HG03469 (cell line): Measurements from ENCODE around the gene WWOX.

ENCODE experiments used
- ATAC-seq: cut with Tn5 transposase; IDR thresholded peaks from one replicate; pipeline ENCODE4 v1.9.1; 2021; ENCODE audit warnings: mild to moderate bottlenecking, moderate library complexity, moderate number of reproducible peaks; ENCODE audit not compliant: unreplicated experiment

The WWOX gene

GRCh38 chr16:78192734-78193488 is 93.5 kb downstream of the WWOX start:
- ATAC-seq, result no peak

- ATAC-seq, result no peak
These were observed 95.5 kb downstream of the WWOX start for GRCh38 chr16:78194948-78195347.

GRCh38 chr16:78195797-78196196 is 96.3 kb downstream of the WWOX start:
- ATAC-seq, result no peak

- no peak for ATAC-seq
These were observed 97.0 kb downstream of the WWOX start for GRCh38 chr16:78196502-78196901.

- no peak for ATAC-seq
These were observed 98.8 kb downstream of the WWOX start for GRCh38 chr16:78198288-78198687.

- ATAC-seq, result no peak
These were observed 100.0 kb downstream of the WWOX start for GRCh38 chr16:78199325-78200022.

- ATAC-seq, result no peak
These were observed 100.6 kb downstream of the WWOX start for GRCh38 chr16:78200023-78200389.

- no peak for ATAC-seq
These were observed 101.2 kb downstream of the WWOX start for GRCh38 chr16:78200623-78201096.

GRCh38 chr16:78205506-78205905 is 106.1 kb downstream of the WWOX start:
- no peak for ATAC-seq

- ATAC-seq, result no peak
These were observed 107.3 kb downstream of the WWOX start for GRCh38 chr16:78206623-78207223.

- no peak for ATAC-seq
These were observed 110.7 kb downstream of the WWOX start for GRCh38 chr16:78209951-78210661.

GRCh38 chr16:78211020-78211599 is 111.7 kb downstream of the WWOX start:
- ATAC-seq, result no peak

- no peak for ATAC-seq
These were observed 112.5 kb downstream of the WWOX start for GRCh38 chr16:78211946-78212345.

- no peak for ATAC-seq
These were observed 113.2 kb downstream of the WWOX start for GRCh38 chr16:78212674-78213073.

- no peak for ATAC-seq
These were observed 114.3 kb downstream of the WWOX start for GRCh38 chr16:78213751-78214150.

- no peak for ATAC-seq
These were observed 115.8 kb downstream of the WWOX start for GRCh38 chr16:78215222-78215621.

GRCh38 chr16:78216166-78216745 is 116.8 kb downstream of the WWOX start:
- no peak for ATAC-seq

GRCh38 chr16:78217276-78217675 is 117.8 kb downstream of the WWOX start:
- no peak for ATAC-seq

- no peak for ATAC-seq
These were observed 118.8 kb downstream of the WWOX start for GRCh38 chr16:78218279-78218678.

- ATAC-seq, result no peak
These were observed 119.6 kb downstream of the WWOX start for GRCh38 chr16:78218856-78219651.
